NCI-H1092 treated with DMSO at 0.1 percent for 48 hours (cell line): ENCODE measurements around the gene CTNNA3.

Experiments
- DNase-seq: peaks from one replicate; lab custom pipeline; 2025; lab: John Stamatoyannopoulos, UW

CTNNA3 gene

DNA sequence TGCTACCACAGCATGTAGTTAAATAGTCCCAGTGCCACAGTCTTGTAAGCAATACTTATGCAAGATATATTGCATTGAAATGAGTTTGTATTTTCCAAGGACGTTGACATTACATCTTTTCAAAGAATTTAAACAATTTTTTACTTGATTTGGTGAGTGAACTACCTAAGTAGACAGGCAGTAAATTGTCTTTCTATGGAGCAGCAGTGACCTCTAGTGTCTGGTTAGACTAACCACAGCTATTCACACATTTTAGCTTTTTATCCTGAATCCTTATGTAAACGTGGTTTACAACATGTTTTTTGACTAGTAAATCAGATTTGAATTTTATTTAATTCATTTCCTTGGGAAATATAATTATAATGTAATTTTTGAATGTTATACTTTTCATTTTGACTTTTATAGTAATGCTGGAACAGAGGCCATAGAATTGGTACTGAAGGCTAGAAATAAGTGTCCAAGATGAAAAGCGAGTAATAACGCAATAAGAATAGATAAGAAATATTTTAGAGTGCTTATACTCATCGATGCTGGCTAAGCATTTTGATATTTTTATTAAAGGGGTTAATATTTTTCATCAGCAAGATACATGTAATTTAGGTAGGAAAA, 764.6 kb downstream of the CTNNA3 start:
- peak; percentile 19 for DNase-seq

- DNase-seq: no peak
Observed at GRCh38 chr10:66929375-66929774, 766.6 kb downstream of the CTNNA3 start.

- no peak for DNase-seq
Observed at GRCh38 chr10:66928776-66929175, 767.2 kb downstream of the CTNNA3 start.

GRCh38 chr10:66927971-66928770, 767.8 kb downstream of the CTNNA3 start:
- peak; percentile 1 for DNase-seq

- no peak for DNase-seq
Observed at GRCh38 chr10:66927251-66927935, 768.6 kb downstream of the CTNNA3 start.

DNA sequence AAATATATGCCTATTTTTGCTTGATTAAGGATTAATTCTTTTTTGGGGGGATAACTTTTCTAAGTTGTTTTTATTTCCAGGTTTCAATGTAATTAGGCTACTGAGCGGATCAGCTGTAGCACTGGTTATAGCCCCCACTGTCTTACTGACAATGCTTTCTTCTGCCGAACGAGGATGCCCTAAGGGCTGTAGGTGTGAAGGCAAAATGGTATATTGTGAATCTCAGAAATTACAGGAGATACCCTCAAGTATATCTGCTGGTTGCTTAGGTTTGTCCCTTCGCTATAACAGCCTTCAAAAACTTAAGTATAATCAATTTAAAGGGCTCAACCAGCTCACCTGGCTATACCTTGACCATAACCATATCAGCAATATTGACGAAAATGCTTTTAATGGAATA, 769.2 kb downstream of the CTNNA3 start:
- no peak for DNase-seq

DNA sequence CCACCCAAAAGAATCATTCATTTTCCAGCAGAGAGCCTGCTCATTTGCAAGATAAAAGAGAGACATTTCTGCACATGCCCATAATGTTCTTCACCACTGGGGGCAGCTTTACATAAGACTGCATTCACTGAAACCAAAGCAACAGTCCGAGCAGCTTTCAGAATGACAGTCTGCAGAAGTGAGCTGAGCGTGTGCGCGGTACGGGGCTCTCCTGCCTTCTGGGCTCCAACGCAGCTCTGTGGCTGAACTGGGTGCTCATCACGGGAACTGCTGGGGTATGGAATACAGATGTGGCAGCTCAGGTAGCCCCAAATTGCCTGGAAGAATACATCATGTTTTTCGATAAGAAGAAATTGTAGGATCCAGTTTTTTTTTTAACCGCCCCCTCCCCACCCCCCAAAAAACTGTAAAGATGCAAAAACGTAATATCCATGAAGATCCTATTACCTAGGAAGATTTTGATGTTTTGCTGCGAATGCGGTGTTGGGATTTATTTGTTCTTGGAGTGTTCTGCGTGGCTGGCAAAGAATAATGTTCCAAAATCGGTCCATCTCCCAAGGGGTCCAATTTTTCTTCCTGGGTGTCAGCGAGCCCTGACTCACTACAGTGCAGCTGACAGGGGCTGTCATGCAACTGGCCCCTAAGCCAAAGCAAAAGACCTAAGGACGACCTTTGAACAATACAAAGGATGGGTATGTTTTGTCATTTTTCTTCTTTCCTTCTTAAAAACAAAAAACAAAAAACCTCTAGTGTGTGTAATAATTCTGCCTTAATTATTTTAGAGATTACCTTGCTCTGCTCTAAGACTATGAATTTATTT, 769.9 kb downstream of the CTNNA3 start, which contains the start of gene LRRTM3:
TSS of gene LRRTM3 (plus strand) at position 141 of the 820 bp plus-strand sequence.
- DNase-seq: peak; percentile 38

- no peak for DNase-seq
Observed at GRCh38 chr10:66925373-66925772, 770.6 kb downstream of the CTNNA3 start.

DNA sequence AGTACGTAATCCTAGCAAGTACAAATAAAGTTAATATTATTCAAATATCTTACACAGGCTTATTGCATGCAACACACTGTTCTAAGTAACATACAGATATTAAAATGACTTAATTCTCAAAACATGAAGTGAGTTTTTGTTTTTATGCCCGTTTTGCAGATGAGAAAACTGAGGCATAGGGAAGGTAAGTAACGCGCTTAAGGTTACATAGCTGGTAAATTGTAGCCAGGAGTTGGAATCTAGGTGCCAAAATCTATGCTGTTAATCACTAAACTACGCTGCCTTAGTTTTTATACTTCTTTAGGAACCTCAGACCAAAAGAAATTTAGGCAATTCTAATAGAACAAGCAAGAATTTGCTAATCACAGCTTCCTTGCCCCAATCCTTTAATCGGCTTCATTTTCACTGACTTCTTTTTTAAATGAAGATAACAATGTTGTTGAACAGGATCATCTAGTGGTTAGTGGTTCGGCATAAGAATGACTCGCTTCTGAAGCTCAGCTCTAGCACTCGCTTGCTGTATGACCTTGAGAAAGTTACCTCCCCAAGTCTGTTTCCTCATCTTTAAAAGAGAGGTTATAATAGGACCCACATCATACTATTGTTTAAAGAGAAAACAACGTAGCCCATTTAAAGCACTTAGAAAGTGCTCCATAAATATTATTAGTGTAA, 771.2 kb downstream of the CTNNA3 start:
- DNase-seq: no peak

DNA sequence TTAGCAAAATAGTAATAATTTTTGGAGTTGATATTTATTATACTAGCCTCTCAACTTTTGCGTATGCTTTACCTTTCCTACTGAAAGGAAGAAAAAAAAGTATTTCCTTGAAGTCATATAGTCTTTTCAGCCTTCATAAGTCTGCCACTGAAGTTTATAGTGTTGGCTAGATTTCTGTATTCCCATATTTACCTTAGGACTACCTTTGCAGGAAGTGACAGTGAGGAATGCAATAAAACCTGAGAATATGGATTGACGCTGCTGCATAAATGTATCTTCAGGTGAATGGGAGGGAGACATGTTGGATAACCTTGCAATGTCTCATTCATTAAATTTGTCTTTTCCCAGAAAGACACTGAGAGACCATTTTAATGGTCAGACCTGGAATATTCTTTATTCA, 776.7 kb downstream of the CTNNA3 start:
- no peak for DNase-seq

DNA sequence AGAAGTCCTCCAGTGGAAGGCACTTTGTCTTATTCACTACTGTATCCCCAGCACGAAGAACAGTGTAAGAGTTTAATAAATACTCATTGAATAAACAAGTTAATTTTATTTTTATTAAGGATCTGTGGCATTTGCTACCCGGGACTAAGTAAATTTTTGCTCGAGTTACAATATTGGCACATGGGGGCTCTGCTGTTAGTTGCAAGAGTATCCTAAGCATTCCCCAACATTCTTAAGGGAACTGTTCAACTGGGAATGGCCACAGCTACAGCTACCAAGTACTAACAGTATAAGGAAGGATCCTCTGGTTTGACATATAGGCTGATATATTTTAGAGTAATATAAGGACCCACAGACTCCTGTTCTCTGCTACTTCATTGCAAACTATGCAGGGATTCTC, 778.9 kb downstream of the CTNNA3 start:
- DNase-seq: no peak

- DNase-seq: no peak
Observed at GRCh38 chr10:66916030-66916429, 780.0 kb downstream of the CTNNA3 start.

DNA sequence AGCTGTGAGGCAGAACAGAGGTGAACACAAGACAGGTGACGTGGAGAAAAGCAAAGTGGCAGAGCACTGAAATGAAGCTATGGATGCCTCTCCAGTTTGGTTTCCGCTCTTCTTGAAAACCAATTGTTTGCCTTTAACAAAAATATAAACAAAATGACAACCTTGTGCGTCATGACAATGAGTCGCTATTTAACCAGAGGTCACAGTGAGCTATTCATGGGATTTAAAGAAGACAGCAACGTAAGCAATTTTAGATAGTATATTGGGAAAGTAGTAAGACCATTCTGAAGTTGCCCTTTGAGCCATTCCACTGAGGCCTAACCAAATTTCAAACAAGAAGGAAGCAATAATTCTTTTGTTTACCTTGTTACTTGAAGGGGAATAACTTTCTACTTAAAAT, 785.3 kb downstream of the CTNNA3 start:
- DNase-seq: no peak

GRCh38 chr10:66892871-66893270, 803.1 kb downstream of the CTNNA3 start:
- DNase-seq: no peak

DNA sequence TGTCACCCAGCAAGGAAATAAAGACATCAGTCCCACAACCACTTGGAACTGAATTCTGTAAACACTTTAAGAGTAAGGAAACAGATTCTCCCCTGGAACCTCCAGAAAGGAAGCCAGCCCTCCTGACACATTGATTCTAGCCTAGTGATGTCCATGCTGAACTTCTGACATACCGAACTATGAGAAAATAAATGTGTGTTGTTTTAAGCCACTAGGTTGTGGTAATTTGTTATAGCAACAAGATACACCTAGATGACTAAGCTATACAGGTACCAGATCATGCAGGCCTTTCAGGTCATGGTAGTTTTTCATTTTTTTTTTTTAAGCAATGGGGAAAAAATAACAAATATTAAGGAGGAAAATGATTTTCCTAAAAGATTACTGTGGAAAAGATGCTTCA, 807.8 kb downstream of the CTNNA3 start:
- DNase-seq: no peak

GRCh38 chr10:66886848-66887247, 809.1 kb downstream of the CTNNA3 start:
- no peak for DNase-seq

DNA sequence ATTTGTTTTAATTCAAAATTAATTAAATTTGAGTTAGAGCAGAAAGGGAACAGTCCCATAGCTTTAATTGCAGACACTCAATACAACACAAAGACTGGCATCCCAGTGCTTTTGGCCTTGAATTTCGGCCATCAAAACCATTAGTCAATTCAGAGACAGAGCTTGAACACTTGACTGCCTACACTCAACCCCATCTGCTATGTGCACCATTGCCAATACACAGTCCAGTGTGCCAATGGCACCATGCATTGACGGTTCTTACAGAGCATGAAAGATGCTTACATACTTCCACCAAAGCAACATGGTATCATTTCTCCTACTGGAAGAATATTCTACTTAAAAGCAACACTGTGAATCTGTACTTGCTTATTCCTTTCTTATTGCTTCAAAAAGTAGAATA, 813.7 kb downstream of the CTNNA3 start:
- no peak for DNase-seq

DNA sequence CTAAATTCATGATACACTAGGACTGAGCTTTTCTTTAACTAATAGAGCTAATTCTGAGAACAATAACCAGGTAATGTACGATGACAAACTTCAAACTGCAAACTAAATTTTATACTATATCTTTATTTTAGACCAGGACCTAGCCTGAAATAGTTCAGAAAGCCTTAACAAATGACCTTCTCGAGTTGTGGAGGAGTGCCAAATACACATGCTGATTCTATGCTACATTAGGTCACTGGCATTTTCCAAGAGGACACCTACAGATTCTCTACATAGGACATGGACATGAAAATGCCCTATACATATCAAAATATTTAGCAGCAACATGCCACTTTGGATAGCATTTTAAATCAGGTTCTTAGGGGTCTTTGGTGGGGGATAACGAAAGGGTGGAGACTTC, 814.2 kb downstream of the CTNNA3 start:
- DNase-seq: no peak

GRCh38 chr10:66880826-66881225, 815.2 kb downstream of the CTNNA3 start:
- no peak for DNase-seq

DNA sequence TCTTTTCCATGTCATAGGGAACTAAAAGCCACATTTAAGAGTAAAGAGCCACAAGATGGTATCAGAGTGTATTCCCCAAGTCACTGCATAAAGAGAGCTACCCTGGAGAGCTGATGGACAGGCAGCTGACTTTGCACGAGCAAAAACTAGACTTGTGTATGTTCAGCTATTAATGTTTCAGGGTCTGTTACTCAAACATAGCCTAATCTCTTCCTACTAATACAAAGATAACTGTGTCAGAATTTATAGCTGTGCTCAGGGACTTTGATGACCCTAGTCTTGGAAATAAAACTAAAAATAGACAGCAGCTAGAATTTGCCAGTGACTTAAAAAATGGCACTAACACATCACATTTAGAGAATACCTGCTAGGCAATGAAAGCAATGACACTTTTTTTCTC, 815.7 kb downstream of the CTNNA3 start:
- no peak for DNase-seq

GRCh38 chr10:66877361-66877760, 818.6 kb downstream of the CTNNA3 start:
- DNase-seq: no peak

- DNase-seq: no peak
Observed at GRCh38 chr10:66869635-66870034, 826.4 kb downstream of the CTNNA3 start.
